A172 (cell line): Measurements from ENCODE around the gene OLIG3. TPM values are rescaled to one million over a fixed set of nuclear protein-coding genes. Genes with fewer than 3 reads are reported as not detected.

Experiments used
- DNase-seq: peaks from one replicate; pipeline ENCODE4 v3.0.0-alpha.2; 2015; ENCODE audit warnings: low spot score
- total RNA-seq: library from RNA; depleted of rRNA; stranded (reverse); fragments of >200 nt; shearing (Covaris generic); gene quantifications from 2 replicates; pipeline ENCODE4 v1.2.3, GENCODE V29; 2014

The OLIG3 gene
- total RNA-seq, 1 experiment from 2014 or later, result not detected

DNA sequence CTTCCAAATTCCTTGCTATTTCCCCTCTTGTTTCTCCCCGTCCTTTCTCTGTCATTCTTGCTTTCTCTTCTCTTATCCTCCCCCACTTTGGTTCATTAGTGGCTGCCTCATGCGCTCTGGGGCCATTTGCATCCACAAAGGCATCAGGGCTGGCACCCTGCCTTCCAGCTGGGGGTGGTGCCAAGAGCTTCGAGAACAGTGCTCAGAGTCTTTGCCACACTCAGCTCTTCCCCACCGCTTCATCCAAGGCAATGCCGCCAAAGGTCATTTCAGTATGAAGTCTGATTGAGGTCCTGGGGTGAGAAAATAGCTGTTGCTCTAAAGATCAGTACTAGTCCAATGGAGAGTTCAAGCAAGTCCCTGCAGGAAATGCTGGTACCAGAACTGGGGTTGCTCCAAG, 22.7 kb downstream of the OLIG3 start:
- no peak for DNase-seq

DNA sequence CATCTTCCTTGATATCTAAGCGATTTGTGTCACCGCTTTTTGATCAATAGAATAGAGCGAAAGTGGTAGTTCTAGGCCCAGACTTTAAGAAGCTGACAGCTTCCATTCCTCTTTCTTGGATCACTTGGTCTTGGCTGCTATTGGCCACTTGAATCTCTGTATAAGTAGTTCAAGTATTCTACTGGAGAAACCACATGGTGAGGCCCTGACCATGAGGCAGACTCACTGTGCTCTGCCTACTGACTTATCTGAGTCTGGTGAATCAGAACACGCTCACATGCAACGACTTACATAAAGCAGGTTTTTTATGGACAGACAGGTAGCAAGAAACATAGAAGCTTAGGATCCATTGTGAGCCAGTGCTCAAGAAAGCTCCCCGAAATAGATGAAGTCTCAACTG, 27.0 kb downstream of the OLIG3 start:
- no peak for DNase-seq

DNA sequence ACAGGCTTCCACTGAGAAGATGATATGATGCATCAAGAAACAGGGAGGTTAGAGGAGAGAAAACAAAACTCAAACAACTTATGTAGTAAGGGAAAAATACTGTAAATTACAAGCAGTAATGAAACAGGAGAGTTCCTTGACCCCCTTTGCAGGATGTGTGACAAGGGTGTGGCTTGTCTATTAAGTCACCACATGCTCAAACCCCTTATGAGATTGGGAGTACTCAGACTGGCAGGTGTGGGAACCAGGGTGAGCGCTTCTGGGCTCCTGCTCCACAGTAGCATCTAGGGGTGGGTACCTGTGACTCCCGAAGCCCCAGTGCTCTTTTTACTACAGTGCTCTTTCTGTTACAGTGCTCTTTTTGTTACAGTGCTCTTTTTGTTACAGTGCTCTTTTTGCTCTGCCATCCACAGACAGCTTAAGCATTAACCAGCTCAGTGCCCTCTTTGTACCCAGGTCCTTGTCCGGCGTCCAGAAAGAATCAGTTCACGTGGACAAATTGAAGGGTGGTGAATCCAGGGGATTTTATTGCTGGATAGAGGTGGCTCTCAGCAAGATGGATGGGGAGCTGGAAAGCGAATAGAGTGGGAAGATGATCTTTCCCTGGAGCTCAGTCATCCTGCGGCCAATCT, 28.7 kb downstream of the OLIG3 start:
- DNase-seq, result no peak

DNA sequence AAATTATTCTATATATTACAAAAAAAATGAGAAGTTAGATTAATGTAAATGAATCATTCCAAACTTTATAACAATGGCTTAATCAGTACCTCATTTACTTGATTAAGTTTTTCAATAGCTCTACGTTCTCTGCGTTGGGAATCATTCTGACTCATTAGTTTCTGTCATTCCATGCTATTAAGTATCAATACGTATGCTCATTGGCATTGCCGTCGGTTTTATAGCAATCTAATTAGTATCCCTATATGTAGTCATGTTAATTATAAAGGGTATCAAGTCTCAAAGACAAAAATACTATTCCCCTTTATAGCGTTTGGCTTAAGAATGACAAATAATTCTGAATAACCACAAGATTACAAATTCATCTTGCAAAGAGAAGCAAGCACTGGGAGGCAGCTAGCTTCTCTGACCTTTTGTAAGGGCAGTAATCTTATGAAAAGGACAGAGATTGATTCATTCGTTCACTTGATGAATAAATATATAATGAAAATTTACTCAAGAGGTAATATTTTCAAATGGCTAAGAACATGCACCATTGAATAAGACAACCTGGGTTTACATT, 41.8 kb downstream of the OLIG3 start:
- no peak for DNase-seq

DNA sequence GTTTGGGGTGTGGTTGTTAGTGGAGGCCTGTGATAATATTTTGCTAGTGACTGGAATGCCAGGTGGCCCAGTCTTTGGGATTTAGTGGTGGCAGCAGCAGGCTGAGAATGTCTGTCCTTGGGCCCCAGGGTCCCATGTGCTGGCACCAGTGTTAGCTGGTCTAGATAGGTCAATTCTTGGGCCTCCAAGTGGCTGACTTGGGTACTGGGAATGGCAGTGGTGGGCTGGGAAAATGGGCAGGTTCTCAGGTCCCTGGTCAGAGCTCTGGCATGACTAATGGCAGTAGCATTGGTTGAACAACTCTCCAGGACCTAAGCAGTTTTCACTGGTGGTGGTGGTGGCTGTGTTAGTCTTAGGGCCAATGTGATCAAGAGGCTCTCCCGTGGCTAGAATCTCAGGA, 50.3 kb downstream of the OLIG3 start:
- no peak for DNase-seq
